Activated CD4-positive, CD25-positive, alpha-beta regulatory T cell treated with anti-CD3 and anti-CD28 coated beads, Interleukin-2, amount 50 U/mL, for 24 hours (primary cell): ENCODE data around the gene PARVA.

Source experiments
- ATAC-seq, 2 donors: fragments of 150-1000 bp; cut with Tn5 transposase; one replicate each; pipeline ENCODE4 v1.10.0; 2021; ENCODE audit warnings: mild to moderate bottlenecking in 1 of 2, moderate library complexity in 1 of 2

PARVA gene

DNA sequence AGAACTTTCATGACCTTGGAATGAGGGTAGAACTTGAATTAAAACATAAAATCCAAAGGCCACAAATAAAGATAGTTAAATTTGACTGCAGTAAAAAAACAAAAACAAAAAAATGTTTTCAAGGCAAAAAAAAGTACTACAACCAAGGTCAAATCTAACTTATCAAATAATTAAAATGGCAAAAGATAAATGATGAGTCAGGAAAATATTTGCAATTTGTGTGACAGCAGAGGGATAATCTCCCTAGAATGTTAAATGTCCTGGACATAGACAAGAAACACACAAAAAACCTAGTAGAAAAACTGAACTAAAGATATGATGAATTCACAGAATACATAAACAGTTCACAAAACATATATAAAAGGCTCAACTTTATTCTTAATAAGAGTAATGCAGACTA, 186.6 kb downstream of the PARVA start:
- ATAC-seq = no peak

DNA sequence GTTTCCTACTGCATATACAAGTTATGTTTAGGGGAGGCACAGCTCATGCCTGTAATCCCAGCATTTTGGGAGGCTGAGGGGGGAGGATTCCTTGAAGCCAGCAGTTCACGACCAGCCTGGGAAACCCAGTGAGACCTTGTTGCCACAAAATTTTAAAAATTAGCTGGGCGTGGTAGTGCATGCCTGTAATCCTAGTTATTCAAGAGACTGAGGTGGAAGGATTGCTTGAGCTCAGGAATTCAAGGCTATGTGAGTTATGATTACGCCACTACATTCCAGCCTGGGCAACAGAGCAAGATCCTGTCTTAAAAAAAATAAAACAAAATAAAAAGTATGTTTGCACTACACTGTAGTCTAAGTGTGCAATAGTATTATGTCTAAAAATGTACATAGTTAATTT, 188.0 kb downstream of the PARVA start:
- no peak for ATAC-seq

DNA sequence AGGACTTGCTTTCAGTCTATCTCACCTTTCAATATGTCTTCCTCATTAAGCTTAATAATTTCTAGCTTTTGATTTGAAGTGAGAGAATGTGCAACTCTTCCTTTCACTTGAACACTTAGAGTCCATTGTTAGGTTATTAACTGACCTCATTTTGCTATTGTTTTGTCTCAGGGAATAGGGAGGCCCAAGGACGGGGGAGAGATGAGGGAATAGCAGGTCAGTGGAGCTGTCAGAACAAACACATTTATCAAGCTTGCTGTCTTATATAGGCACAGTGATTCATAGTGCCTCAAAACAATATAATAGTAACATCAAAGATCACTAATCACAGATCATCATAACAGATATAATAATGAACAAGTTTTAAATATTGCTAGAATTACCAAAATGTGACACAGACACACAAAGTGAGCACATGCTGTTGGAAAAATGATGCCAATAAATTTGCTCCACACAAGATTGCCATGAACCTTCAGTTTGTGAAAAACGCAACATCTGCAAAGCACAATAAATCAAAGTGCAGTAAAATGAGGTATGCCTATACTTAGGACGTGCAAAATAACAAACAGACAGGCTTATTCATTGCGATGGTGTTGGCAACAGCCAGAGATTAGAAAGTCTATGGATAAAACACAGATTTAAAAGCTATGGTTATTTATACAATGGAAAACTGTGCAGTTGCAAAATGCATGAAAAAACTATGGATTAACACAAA, 190.5 kb downstream of the PARVA start:
- no peak for ATAC-seq

DNA sequence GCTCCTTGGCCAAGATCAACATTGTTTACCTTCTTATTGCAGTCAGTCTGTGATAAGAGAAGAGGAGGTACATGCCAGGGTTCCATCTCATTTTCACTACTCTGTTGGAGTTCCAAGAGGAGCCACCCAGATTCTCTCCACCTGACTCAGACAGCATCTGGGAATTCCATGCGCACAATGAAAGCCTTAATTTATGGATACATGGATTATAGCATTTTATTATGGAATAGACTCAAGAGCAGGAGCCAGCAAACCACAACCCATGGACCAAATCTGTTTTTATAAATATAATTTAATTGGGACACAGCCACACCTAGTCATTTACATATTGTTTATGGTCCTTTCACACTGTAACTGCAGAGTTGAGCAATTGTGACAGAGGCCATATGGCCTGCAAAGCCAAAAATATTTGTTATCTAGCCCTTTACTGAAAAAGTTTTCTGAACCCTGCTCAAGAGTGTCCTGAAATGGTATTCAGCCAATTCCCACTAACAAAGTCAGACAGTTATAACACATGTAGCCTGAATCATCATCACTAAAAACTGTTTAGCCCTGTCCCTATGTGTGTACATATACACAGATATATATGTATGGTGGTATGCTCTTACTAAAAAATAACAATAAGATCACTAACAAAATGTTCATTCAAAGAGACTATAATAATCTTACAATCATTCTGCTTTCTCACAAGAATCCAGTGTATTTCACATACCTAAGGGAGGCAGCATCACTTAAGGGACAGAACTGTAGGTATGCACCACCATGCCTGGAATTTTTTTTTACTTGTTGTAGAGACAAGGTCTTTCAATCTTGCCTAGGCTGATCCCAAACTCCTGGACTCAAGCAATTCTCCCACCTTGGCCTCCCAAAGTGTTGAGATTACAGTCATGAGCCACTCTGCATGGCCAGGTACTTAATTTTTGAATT, 192.4 kb downstream of the PARVA start:
- no peak for ATAC-seq

DNA sequence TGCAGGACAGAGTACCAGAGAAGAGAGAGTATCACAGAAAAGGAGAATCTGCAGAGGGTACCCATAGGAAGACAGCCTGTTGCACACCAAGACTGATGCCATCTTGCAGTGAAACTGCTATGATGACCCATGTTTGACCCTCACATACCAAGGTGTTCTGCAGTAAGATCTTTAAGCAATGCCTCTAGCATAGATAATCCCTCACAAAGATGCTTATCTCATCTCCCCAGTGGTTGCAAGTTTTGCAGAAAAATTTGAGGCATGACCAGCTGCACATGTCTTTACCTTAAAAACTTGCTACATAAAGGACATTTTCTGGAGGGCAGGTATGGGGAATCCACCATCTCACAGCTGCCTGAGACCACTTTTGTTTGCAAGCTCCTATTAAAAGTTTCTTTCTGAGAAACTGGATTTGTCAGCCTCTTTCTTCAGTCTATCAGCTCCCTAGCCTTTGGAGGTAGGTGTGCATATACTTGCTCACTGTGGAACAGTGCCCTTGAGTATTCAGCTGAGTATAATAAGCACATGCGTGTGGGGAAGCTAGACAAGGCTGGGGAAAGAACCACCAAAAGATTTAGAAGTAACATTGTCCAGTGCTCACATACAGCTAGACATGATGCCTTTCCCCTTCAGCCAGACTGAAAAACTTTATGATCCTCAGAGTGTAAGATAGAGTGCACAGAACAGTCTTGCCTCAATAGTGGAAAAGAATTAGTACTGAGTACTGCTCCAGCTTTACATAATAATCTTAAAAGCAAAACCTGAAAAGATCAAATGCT, 196.5 kb downstream of the PARVA start:
- no peak for ATAC-seq

DNA sequence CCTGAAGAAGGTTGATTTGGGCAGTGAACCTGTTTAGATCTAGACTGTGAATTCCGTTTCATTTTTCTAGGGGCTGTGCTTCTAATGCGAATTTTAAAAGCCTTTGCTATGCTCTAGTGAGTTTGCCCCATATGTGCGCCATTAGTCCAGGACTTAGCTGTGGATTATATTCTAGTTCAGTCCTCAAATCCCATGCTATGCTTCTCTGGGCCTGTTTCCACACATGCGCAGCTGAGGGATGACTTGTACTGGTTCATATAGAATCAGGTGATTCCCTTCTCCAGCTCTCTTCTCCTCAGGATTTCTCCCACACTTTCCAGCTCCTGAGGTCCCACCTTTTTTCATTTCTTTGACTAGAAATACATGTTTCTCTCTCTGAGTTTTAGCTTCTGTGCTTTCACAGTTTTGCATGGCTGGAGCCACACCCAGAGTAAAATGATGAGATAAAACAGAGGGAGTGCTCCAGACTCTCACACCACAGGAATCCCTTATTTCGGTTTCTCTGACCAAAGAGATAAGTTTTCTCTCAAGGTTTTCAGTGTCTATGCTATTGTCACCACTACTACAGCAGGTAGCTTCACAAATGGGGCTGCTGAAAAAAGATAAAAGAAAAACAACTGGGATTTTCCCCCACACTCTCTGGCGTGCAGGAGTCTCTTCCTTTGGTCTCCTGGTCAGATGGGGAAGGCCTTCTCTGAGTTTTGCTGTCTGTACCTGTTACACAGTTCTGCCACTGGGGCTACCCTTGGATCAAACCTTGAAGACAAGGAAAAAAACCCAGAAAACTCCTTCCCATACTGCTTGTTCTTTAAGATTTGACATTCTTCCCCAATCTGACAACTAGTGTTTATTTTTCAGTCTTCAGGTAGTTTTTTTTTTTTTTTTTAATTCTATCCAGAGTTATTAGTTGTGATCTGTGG, 200.6 kb downstream of the PARVA start:
- ATAC-seq = no peak

DNA sequence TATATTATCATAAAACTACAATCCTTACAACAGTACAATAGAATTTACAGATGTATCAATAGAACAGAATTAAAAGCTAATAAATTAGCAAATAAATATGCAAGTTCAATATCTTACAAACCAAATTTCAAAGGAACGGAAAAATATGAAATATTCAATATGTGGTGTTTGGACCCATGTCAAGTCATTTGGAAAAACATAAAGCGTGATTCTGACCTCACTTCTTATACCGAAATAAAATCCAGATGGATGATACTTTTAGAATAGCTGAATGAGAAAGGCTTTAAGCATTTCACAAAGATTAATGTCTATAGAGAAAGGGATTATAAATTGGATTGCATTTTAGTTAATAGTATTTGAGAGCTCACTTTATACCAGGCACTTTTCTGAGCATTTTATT, 204.0 kb downstream of the PARVA start:
- ATAC-seq = no peak

DNA sequence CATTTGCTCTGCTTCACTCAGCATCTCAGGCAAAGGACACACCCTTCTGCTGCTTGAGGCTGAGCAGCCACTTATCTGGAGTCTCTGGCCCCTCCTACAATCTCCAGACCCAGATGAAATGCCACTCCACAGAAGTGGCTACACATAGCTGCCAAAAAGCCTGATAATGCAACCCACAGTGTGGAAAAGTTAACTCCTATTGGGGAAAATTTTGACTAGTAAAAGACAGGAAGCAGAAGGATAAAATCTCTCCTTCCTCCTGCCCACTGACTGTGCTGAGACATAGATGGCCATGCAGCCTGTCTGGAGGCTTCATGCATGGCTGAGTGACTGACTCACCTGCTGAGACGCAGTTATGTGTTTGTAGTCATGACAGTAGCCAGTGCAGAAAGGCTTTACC, 204.6 kb downstream of the PARVA start:
- ATAC-seq = no peak
